HEK293 (cell line): ENCODE data around the gene MOGAT2.

Experiments used
- CTCF ChIA-PET: fragments of 350-600 bp; formaldehyde crosslinking; extraction: SDS; loops from one replicate; lab custom pipeline; 2021; ENCODE audit warnings: antibody characterized with exemption; lab: Yijun Ruan, JAX
- POLR2A ChIA-PET: fragments of 300-600 bp; formaldehyde crosslinking; extraction: SDS; loops from one replicate; lab custom pipeline; 2020; ENCODE audit warnings: antibody characterized with exemption, inconsistent platforms; lab: Yijun Ruan, JAX
- H3K27ac ChIP-seq: fragments of 200-500 bp; sonication (Bioruptor generic); 2 replicates; pipeline ENCODE4 v1.5.1; 2014; ENCODE audit warnings: low read depth, low read length, control low read depth, inconsistent platforms; ENCODE audit errors: extremely low read depth
- H3K36me3 ChIP-seq, 2 experiments: fragments of 200-500 bp in 1 of 2; sonication (Bioruptor generic) in 1 of 2; 1 replicate in 1 of 2; 2 replicates in 1 of 2; pipeline ENCODE4 v1.5.1; 2014 to 2017; ENCODE audit warnings: inconsistent platforms in 2 of 2, low read length in 2 of 2; ENCODE audit not compliant: control insufficient read depth in 2 of 2, insufficient read depth in 1 of 2
- H3K4me1 ChIP-seq: fragments of 200-500 bp; sonication (Bioruptor generic); 2 replicates; pipeline ENCODE4 v1.5.1; 2014; ENCODE audit warnings: mild to moderate bottlenecking, low read length, inconsistent platforms; ENCODE audit not compliant: control insufficient read depth, insufficient read depth
- H3K4me3 ChIP-seq: 2 replicates; pipeline ENCODE4 v1.5.1; 2011; ENCODE audit warnings: low read depth, mild to moderate bottlenecking, control low read depth, low read length, moderate library complexity
- H3K9me3 ChIP-seq: fragments of 200-500 bp; sonication (Bioruptor generic); 2 replicates; pipeline ENCODE4 v1.5.1; 2014; ENCODE audit warnings: low read depth, low read length, inconsistent platforms; ENCODE audit not compliant: control insufficient read depth, insufficient read depth
- ATF2 ChIP-seq: fragments of 450-650 bp; formaldehyde crosslinking; IDR thresholded peaks from 2 replicates; pipeline ENCODE4 v1.5.1; 2016; ENCODE audit warnings: missing biosample characterization, missing genetic modification characterization, low read depth
- BCL6B ChIP-seq: fragments of 450-650 bp; formaldehyde crosslinking; IDR thresholded peaks from 2 replicates; pipeline ENCODE4 v1.5.1; 2017; ENCODE audit warnings: missing biosample characterization, missing genetic modification characterization
- GLIS1 ChIP-seq: fragments of 450-650 bp; formaldehyde crosslinking; IDR thresholded peaks from 2 replicates; pipeline ENCODE4 v1.5.1; 2016; ENCODE audit warnings: missing biosample characterization, missing genetic modification characterization
- IKZF3 ChIP-seq: fragments of 450-650 bp; IDR thresholded peaks from 2 replicates; pipeline ENCODE4 v1.5.0; 2018; ENCODE audit warnings: missing biosample characterization, mild to moderate bottlenecking, missing genetic modification characterization, moderate library complexity
- KLF16 ChIP-seq: fragments of 450-650 bp; formaldehyde crosslinking; IDR thresholded peaks from 2 replicates; pipeline ENCODE4 v1.5.1; 2017; ENCODE audit warnings: missing biosample characterization, missing genetic modification characterization
- MEIS1 ChIP-seq: sonication (generic); formaldehyde crosslinking; IDR thresholded peaks from 2 replicates; pipeline ENCODE4 v1.8.1; 2022; ENCODE audit warnings: missing genetic modification reagents, mild to moderate bottlenecking, borderline replicate concordance
- MZF1 ChIP-seq: fragments of 450-650 bp; formaldehyde crosslinking; IDR thresholded peaks from 2 replicates; pipeline ENCODE4 v1.5.1; 2017; ENCODE audit warnings: missing biosample characterization, missing genetic modification characterization, borderline replicate concordance
- SP3 ChIP-seq: fragments of 450-650 bp; formaldehyde crosslinking; IDR thresholded peaks from 2 replicates; pipeline ENCODE4 v1.5.1; 2016; ENCODE audit warnings: missing biosample characterization, missing genetic modification characterization
- ZBTB17 ChIP-seq: fragments of 450-650 bp; formaldehyde crosslinking; IDR thresholded peaks from 2 replicates; pipeline ENCODE4 v1.5.1; 2016; ENCODE audit warnings: missing biosample characterization, missing genetic modification characterization
- ZBTB26 ChIP-seq: fragments of 450-650 bp; formaldehyde crosslinking; optimal IDR thresholded peaks from 2 replicates; pipeline ENCODE3; 2016; ENCODE audit warnings: missing biosample characterization, mild to moderate bottlenecking, missing genetic modification characterization
- ZBTB8A ChIP-seq: fragments of 450-650 bp; formaldehyde crosslinking; IDR thresholded peaks from 2 replicates; pipeline ENCODE4 v1.5.1; 2016; ENCODE audit warnings: missing biosample characterization, missing genetic modification characterization
- ZFHX2 ChIP-seq: fragments of 450-650 bp; formaldehyde crosslinking; conservative IDR thresholded peaks from 2 replicates; pipeline ENCODE4 v1.5.1; 2016; ENCODE audit warnings: missing biosample characterization, missing genetic modification characterization
- ZIC2 ChIP-seq: fragments of 450-650 bp; formaldehyde crosslinking; IDR thresholded peaks from 2 replicates; pipeline ENCODE4 v1.5.1; 2016; ENCODE audit warnings: missing biosample characterization, missing genetic modification characterization
- ZNF10 ChIP-seq: fragments of 450-650 bp; formaldehyde crosslinking; IDR thresholded peaks from 2 replicates; pipeline ENCODE4 v1.5.1; 2017; ENCODE audit warnings: missing biosample characterization, missing genetic modification characterization
- ZNF148 ChIP-seq: fragments of 450-650 bp; formaldehyde crosslinking; IDR thresholded peaks from 2 replicates; pipeline ENCODE4 v1.5.0; 2017; ENCODE audit warnings: missing biosample characterization, missing genetic modification characterization, borderline replicate concordance
- ZNF16 ChIP-seq: fragments of 450-650 bp; formaldehyde crosslinking; IDR thresholded peaks from 2 replicates; pipeline ENCODE4 v1.5.1; 2016; ENCODE audit warnings: low read depth, missing biosample characterization, missing genetic modification characterization
- ZNF2 ChIP-seq: fragments of 450-650 bp; formaldehyde crosslinking; IDR thresholded peaks from 2 replicates; pipeline ENCODE4 v1.5.1; 2016; ENCODE audit warnings: missing biosample characterization, missing genetic modification characterization
- ZNF302 ChIP-seq: fragments of 450-650 bp; formaldehyde crosslinking; IDR thresholded peaks from 2 replicates; pipeline ENCODE4 v1.5.1; 2016; ENCODE audit warnings: missing biosample characterization, missing genetic modification characterization, low read depth
- ZNF335 ChIP-seq: fragments of 450-650 bp; formaldehyde crosslinking; conservative IDR thresholded peaks from 2 replicates; pipeline ENCODE4 v1.5.1; 2016; ENCODE audit warnings: missing biosample characterization, missing genetic modification characterization
- ZNF398 ChIP-seq: fragments of 450-650 bp; formaldehyde crosslinking; IDR thresholded peaks from 2 replicates; pipeline ENCODE4 v1.5.1; 2017; ENCODE audit warnings: missing biosample characterization, missing genetic modification characterization
- ZNF423 ChIP-seq: fragments of 450-650 bp; formaldehyde crosslinking; IDR thresholded peaks from 2 replicates; pipeline ENCODE4 v1.5.1; 2016; ENCODE audit warnings: missing biosample characterization, missing genetic modification characterization
- ZNF514 ChIP-seq: fragments of 450-650 bp; formaldehyde crosslinking; IDR thresholded peaks from 2 replicates; pipeline ENCODE4 v1.5.1; 2016; ENCODE audit warnings: missing biosample characterization, missing genetic modification characterization
- ZNF530 ChIP-seq: fragments of 450-650 bp; formaldehyde crosslinking; IDR thresholded peaks from 2 replicates; pipeline ENCODE4 v1.5.1; 2016; ENCODE audit warnings: low read depth, missing biosample characterization, missing genetic modification characterization
- ZNF580 ChIP-seq: fragments of 450-650 bp; formaldehyde crosslinking; IDR thresholded peaks from 2 replicates; pipeline ENCODE4 v1.5.1; 2016; ENCODE audit warnings: missing biosample characterization, missing genetic modification characterization
- ZNF654 ChIP-seq: fragments of 450-650 bp; formaldehyde crosslinking; IDR thresholded peaks from 2 replicates; pipeline ENCODE4 v1.5.1; 2016; ENCODE audit warnings: low read depth, missing biosample characterization, missing genetic modification characterization
- ZNF843 ChIP-seq: fragments of 450-650 bp; formaldehyde crosslinking; IDR thresholded peaks from 2 replicates; pipeline ENCODE4 v1.5.1; 2016; ENCODE audit warnings: missing biosample characterization, missing genetic modification characterization

The MOGAT2 gene

GRCh38 chr11:75705541-75705940 lies 12.1 kb upstream of the MOGAT2 start:
- Histone ChIP-seq H3K9me3 (no peaks in the 10 kb centered on the region), H3K4me3 (no peak overlapping the region), H3K4me1 (no peaks in the 10 kb centered on the region), H3K27ac (no peak overlapping the region), H3K36me3 (no peaks in the 10 kb centered on the region)
- no peak for TF ChIP-seq ZNF148
- TF ChIP-seq ATF2 (tag by site-specific recombination) = peak; percentile 67; the same call in 1 of the 2 replicates
- CTCF ChIA-PET = interaction anchor here (0.6 to 2.0 kb wide), 38 partner anchors 8 to 1138 kb away, joined by 3 to 17 read pairs (median 4); no protein-coding TSS in a partner anchor
- POLR2A ChIA-PET = no interaction called here

GRCh38 chr11:75706260-75706729 lies 11.3 kb upstream of the MOGAT2 start:
- ChIA-PET POLR2A (interaction anchor here (0.6 kb wide), 1 partner anchor 56 kb away, joined by 3 read pairs; no protein-coding TSS in a partner anchor), CTCF (interaction anchor here (0.6 to 2.0 kb wide), 36 partner anchors 9 to 1137 kb away, joined by 3 to 17 read pairs (median 4); no protein-coding TSS in a partner anchor)
- H3K4me1 ChIP-seq = no peaks in the 10 kb centered on the region
- no peaks in the 10 kb centered on the region for H3K36me3 ChIP-seq
- no peaks in the 10 kb centered on the region for H3K9me3 ChIP-seq
- H3K27ac ChIP-seq = no peak overlapping the region
- H3K4me3 ChIP-seq = no peak overlapping the region
- no peak for TF ChIP-seq ZNF423 (tag by site-specific recombination)
- peak; percentile 78 for TF ChIP-seq GLIS1 (tag by site-specific recombination)
- TF ChIP-seq SP3 (tag by site-specific recombination) = peak; percentile 40; the same call in 1 of the 2 replicates
- TF ChIP-seq BCL6B (tag by site-specific recombination) = no peak
- peak; percentile 83; the same call in 1 of the 2 replicates for TF ChIP-seq MZF1 (tag by site-specific recombination)
- TF ChIP-seq ZBTB26 (tag by site-specific recombination) = peak; percentile 13
- TF ChIP-seq MEIS1 (CRISPR knock-in tag) = no peak
- 0 out of 2 replicates have a peak, but pooled peaks have one; percentile 54 for TF ChIP-seq ZNF2 (tag by site-specific recombination)
- TF ChIP-seq ZBTB8A (tag by site-specific recombination) = peak; percentile 65; the same call in 1 of the 2 replicates
- TF ChIP-seq ZNF580 (tag by site-specific recombination) = no peak
- no peak for TF ChIP-seq ZNF843 (tag by site-specific recombination)
- TF ChIP-seq ZBTB17 (tag by site-specific recombination) = peak; percentile 36; the same call in 1 of the 2 replicates
- 0 out of 2 replicates have a peak, but pooled peaks have one; percentile 45 for TF ChIP-seq IKZF3 (tag by site-specific recombination)
- no peak for TF ChIP-seq ZNF335
- TF ChIP-seq ZNF398 (tag by site-specific recombination) = peak; percentile 67
- TF ChIP-seq ZNF530 (tag by site-specific recombination) = peak; percentile 84; the same call in 1 of the 2 replicates
- peak; percentile 84 for TF ChIP-seq ZFHX2 (tag by site-specific recombination)
- 0 out of 2 replicates have a peak, but pooled peaks have one; percentile 26 for TF ChIP-seq KLF16
- no peak for TF ChIP-seq ZNF302 (tag by site-specific recombination)
- TF ChIP-seq ZNF10 (tag by site-specific recombination) = no peak
- peak; percentile 91 for TF ChIP-seq ZIC2 (tag by site-specific recombination)
- 0 out of 2 replicates have a peak, but pooled peaks have one; percentile 40 for TF ChIP-seq ZNF16 (tag by site-specific recombination)
- peak; percentile 51 for TF ChIP-seq ZNF654 (tag by site-specific recombination)
- no peak for TF ChIP-seq ZNF514 (tag by site-specific recombination)
